GM19035 (cell line): ENCODE results near the gene VASH1.

Source experiments
- ATAC-seq: cut with Tn5 transposase; IDR thresholded peaks from one replicate; pipeline ENCODE4 v1.9.1; 2021; ENCODE audit not compliant: unreplicated experiment

The VASH1 gene

DNA sequence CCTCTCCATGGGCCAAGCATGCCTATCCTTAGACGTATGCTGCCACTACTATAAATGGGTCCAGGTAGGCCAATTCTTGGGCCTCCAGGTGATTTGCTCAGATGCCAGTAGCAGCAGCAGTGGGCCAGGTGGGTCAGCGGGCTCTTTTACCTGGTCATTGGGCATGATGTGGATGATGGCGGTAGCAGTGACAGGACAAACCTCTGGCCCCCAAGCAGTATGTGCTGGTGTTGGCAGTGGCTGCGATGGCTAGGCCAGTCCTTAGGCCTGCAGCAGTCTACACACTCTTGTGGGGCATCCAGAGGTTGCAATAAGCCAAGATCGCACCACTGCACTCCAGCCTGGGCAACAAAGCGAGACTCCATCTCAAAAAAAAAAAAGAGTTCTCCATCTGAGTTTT is 19.1 kb upstream of the VASH1 start:
- ATAC-seq, result no peak

DNA sequence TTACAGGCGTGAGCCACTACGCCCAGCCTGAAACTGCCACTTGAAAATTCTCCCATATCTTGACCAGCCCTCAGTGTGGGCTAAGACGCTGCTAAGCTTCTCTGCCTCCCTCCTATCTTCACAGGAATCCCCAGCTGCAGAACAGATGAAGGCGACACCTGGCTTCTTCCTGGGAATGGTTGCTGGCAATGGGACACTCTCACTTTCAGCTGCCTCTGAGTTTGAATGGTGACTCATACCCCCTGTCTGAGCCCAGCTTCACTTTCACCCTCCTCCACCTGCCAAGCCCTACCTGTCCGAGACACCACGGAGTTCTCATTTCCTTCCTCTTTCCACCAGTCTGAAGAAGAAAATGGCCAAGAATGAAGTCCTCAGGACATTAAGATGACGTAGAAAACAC is 18.3 kb upstream of the VASH1 start:
- no peak for ATAC-seq

DNA sequence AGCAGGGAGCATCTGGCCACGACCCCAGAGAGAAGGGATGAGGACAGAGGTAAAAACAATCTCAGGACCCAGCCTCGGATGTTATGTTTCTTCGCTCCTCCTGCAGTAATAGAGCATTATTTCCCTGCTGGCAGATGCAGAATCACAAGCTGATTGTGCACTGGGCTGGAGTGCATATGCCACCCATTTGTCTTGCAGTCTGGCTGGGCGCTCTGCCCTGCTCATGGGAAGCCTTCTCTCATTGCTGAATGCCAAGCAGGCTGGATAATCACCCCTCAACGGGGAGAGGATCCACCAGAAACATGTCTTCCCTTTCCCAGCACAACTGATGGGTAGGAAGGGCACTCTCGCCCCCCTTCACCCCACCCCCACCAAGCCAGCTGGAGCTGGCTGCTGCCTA is 8.5 kb upstream of the VASH1 start:
- no peak for ATAC-seq

DNA sequence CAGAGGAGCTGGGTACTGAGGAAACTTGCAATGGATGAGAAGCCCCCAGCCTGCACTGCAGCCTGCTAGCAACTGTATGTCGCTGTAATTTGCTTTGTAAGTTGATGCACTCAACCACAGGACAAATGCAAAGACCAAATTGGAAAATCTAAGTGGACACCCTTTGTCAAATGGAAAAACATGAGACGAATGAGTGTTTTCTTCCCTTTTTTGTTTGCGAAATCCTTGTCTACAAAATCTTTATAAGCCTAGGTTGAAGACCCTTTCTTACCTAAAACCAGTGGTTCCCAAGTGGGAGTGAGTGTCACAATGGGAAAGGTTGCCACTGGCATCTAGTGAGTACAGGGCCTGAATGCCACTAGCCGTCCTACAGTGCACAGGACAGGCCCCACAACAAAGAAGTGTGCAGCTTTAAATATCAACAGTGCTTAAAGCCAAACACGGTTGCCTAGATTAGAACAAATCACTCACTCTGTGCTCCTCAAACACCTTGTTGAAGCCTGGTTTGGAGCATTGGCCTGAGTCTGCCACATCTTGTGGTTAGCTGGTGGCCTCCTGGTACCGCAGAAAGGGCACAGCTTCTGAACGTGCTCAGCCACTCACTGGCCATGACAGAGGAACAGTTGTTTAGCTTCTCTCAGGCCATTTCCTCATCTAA is 7.6 kb upstream of the VASH1 start:
- ATAC-seq, result no peak

DNA sequence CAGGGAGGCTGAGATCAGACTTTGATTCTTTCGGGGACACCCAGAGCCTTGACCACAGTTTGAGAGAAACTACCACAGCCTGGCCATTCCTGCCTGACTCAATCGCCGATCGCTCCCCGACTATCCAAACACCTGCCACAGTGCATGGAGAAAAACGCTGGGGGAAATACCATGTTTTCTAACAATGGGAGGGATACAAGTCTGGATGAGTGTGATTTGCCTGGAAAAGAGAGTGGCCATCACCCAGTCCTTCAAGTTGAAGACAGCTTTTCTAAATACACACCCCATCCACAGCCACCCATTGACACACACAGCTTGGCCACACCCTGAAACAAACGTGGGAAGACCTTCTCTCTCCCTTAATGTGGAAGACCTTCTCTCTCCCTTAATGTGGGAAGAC is 6.7 kb upstream of the VASH1 start:
- ATAC-seq, result no peak

DNA sequence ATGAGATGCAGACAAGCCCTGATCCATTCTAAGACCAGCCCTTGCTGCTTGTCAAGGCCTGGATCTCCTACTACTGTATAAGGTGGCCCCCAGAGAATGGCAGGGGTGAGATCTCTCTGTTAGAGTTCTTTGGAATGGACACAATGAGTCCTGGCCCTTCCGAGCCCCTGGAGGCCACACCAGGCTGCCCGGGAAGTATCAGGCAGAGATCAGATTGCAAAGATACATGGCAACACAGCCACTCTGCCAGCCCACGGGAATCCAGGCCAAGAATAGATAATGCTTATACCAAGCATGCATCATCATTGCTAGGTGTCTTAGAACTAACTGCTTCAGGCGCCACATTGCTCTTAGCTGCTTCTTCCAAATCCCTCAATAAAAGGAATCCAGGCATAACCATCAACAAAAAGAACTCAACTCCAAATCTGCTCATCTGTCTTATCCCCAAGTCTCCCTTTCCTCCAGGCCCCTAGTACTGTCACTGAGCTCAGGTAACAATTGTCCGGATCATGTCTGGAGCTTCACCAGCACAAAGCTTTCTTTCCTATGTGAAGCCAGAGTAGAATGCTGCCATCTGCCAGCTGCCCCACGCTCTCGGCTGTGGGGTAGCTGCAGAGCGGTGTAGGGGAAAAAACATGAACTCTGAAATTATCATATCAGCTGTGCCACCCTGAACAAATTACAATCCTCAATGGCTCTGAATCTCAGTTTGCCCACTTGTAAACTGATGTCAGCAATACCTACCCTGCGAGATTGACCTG is 5.5 kb upstream of the VASH1 start:
- ATAC-seq, result no peak

DNA sequence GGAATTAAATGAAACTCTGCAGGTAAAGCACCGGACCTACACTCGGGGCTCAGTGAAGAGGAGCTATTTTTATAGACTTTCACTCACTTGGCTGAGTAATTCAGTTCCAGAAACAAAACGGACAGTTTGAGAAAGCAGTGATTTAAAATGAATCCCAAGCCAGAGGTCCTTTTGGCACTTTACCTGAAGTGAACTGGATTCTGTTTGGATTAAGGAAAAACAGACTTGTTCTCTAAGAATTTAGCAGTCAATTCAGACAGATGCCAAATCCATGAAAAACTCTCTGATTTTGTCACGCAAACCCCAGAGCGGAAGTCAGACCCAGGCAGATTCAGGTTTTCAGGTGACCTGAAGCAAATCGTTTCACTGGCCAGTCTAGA is 4.9 kb upstream of the VASH1 start:
- no peak for ATAC-seq

DNA sequence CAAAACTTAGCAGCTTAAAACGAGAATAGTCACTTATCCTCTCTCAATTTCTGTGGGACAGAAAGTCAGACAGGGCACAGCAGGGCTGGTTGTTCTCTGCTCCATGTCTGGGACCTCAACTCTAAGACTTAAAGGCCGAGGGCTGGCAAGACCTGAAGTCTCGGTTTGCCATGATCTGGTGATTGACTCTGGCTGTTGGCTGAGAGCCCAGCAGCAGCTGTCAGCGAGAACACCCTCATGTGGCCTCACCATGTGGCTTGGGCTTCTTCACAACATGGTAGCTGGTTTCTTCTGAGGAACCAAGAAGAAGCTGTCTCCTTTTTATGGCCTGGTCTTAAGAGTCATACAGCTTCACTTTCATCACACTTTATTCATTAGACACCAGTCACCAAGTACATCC is 1.7 kb upstream of the VASH1 start:
- ATAC-seq, result no peak

DNA sequence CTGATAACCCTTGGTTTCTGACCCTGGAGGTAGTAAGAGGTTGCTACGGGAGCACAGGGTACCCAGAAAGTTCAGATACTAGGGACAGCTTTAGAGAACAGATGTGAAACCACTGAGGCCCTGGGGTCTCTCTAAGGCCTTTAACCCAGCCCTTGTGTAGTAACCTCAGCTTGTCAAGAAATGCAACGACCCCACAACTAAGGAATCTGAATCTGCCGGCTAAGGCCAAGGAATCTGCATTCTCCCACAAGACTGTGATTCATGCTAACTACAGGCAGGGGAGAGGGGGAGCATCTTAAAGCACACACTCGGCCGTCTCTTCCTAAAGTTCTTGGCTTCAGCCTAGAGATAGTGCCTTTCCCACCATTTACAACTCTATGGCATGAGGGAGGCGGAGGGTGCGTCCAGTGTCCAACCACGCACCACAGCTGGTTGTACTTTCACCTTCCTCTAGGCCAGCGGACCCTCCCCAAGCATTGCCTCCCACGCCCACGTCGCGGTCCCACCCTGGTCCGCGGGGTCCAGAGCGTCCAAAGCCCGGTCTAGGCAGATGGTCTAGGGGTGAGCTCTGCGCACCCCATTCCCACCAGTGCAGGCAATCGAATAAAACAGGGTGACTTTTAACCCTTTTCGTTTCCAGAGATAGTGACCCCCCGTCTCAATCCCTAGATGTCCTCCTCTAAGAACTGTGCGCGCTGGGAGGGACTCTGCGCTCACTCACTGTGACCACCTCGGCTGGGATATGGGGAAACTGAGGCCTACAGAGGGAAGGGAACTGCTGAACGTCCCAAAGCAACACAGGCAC is 735 bp upstream of the VASH1 start:
- no peak for ATAC-seq

DNA sequence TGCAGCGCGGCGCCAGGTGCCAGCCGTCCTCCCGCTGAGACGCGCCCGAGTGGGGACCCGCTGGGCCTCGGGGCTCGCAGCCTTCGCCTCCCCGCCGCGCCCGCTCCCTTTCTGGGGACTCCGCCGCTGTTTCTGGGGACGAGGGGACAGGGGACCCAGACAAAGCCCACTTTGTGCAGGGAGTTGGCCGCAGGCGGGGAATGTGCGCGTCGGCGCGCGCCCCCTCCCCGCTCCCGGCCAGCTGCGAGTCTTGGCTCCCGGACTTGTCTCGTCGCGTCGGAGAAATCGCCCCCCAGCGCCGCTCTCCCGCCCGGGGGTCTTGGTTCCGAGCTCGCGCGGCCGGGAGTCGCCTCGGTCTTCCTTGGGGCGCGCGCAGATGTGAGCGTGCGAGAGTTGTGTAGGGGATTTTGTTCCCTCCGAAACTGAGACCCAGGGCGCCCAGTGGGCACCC is 717 bp downstream of the VASH1 start:
- no peak for ATAC-seq

DNA sequence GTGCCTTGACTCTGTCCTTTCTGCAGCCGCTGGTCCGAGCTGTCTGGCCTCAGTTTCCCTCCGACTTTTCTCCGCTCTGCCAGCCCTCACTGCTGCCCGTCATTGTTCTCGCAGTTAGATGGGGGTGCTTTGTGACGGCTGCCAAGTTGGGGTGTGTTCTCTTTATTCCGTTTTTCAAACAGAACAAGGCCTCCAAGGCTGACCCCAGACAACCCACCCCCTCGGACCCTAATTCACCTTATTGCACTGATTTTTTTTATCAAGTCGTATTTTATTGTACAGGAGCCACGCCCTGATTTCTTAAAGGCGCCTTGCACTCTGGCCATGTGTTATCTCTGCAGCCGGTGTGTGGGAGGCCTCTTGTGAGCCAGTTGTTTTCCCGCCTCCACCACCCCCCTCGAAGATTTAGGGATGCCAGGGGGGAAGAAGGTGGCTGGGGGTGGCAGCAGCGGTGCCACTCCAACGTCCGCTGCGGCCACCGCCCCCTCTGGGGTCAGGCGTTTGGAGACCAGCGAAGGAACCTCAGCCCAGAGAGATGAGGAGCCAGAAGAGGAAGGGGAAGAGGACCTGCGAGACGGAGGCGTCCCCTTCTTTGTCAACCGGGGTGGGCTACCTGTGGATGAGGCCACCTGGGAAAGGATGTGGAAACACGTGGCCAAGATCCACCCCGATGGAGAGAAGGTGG is 1.3 kb downstream of the VASH1 start:
- ATAC-seq, result no peak

DNA sequence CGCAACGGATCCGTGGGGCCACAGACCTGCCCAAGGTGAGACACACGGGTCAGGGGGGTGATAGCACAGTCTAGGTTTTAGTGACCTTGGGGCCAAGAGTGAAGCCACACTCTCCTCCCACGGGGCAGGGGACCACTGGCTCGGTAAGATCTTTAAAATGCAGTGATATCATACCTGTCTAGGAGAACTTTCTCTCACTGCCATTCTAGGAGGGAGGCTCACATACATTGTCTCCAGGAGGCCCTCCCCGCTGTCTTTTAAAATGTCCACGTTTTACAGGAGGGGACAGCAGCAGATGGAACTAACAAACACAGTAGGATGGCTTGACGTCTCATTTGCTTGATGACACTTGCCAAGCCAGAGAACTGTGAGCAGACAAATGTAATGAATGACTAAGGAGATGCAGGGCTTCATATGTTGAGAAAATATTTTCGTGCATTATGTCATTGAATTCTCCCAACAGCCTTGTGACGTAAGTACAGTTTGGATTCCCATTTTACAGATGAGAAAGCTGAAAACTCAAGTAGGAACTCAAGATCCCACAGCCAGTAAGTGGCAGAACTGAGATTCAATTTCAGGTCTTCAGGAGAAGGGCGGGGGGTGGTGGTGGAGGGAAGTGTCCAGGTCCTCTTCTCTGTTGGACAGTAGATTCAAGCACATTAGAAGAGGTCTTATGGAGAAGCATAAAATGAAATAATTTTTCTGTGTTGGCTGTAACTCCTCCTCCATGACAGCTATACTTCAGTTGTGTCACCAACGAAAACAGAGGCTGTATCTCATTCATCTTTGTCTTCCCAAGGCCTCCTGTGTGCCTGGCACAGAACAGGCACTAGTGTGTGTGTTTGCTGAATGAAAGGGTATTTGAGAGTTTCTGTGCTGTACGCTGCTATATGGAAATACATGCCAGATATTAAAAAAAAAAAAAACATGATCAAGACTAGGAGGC is 2.1 kb downstream of the VASH1 start:
- no peak for ATAC-seq

DNA sequence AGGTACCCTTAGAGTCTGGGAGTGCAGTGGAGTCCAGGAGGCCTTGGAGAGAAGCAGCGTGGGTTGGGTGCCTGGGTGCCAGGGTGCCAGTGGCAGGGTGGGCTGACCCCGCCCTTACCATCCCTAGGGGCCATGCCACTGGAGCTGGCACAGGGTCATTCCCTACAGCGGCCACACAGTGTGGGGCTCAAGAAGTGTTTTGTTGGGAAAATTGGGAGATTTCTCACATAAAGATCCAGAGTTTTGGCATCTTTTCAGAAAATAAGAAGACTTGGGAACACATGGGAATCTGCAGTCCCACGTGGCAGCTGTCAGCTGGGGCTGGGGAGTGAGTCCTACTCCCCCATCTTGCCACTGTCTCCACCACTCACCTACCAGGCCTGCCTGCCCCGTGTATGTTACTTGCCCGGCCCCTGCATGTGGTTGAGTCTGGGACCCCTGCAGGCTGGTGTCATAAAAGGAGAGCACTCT is 4.2 kb downstream of the VASH1 start:
- ATAC-seq, result no peak

DNA sequence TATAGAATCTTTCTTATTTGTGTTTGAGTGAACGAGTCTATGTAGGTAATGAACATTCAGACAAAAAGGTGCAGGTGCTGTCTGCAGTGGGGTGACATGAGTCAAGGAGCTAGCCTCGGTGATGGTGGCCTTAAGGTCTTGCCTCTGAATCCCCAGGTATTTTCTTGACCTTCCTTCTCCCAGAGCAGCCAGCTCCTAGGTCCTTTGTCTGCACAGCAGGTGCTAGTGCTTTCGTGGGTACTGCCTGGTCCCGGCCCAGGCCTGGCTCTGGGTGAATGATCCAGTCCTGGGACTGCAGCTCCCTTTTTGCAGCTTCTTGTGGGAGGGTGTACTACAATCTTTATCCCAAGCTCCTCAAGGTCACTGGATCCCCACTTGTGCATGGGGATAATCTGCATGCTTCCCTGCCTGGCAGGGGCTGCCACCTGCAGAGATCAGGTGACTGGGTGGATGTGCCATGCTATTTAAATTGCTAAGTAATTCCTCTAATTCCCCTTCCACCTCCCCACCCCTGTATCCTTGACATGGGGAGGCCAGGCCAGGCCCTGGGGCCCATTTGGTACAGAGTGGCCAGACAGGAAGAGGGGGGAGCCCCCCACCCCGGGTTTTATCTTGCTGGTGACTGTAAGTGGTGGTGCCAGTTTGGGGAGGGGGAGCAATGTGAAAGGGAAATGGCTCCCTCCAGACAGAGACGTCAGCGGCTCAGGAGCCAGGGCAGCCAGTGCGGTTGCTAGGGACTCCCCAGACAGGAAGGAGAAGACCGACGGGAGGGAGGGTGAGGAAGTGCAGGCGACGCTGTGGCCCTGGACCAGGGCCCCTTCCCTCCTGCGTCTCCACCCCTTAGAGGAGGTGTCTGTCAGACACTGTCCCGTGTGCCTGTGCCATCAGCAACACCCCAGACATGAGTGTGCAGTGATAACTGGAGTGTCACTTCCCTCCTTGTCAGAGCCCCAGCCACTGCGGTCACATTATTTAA is 6.7 kb downstream of the VASH1 start:
- ATAC-seq, result peak; percentile 87

DNA sequence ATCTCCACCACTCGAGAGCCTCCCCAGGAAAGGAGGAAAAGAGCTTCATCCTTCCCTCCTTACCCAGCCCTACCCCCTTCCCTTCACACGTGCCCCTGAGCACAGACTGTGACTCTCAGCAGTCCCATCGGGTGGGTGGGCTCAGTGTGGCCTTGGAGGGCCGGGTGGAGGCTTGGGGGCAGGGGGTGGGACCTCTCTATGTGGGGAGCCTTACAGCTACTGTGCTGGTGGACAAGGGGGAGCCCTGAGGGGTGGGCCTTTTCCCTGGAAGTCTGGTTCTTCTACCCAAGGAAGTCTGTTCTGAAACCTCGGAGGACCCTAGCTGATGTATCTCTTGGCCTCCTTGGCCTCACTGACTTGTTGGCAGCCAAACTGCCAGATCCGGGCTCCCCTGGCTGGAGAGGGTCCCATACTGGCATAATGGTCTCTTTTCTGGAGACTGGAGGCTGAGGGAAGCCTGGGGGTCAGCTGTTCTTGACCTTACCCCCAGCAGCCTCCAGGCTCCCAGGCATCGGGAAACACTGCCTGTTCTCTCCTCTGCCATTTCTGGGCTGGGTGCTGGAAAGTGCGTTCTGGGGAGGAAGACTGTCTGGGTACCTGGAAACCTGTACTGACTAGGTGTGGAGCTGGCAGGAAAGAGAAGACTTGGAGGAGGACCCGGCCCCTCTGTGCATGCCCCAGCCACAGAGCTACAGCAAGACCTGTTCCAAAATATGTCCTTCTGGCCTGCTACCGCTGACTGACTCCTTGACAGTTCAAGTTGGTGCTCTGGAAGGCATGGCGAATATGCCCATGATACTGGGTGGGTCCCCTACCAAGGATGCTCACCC is 7.6 kb downstream of the VASH1 start:
- ATAC-seq, result no peak

DNA sequence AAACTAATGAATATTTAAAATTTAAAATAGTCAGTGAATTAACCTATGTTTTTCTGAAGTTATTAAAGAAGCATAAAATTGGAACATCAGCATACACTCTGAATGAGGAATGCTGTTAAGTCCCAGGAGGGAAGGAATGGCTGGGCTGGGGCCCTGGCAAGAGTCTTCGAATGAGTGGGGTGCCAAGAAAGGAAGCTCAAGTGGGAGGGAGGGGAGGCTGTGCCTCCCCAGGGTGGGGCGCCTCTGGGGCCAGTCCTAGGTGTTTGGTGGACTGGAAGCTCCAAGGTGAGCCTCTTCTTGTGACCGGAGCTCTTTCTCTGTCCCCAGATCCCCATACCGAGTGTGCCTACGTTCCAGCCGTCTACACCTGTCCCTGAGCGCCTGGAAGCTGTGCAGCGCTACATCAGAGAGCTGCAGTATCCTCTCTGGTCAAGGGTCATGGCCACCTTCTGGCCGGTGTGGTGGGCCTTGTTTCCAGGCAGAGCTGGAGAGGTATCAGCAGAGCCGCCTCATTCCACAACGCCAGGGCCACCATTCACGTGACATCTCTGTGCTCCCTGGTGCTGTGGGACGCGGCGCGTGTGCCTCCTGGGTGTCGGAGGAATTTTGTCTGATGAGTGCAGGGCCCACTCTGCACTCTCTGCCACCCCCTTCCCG is 8.5 kb downstream of the VASH1 start:
- no peak for ATAC-seq
